SKM-1 (cell line): ENCODE data around the gene GARS1.
"Not testable (repeated sequence)": the region's sequence is repeated elsewhere in the genome, so short reads cannot be mapped to it uniquely, and the experiment has no call there.

Experiments used
- DNase-seq: peaks from one replicate; lab custom pipeline; 2025; ENCODE audit not compliant: unreplicated experiment; lab: John Stamatoyannopoulos, UW

Gene GARS1, protein sequence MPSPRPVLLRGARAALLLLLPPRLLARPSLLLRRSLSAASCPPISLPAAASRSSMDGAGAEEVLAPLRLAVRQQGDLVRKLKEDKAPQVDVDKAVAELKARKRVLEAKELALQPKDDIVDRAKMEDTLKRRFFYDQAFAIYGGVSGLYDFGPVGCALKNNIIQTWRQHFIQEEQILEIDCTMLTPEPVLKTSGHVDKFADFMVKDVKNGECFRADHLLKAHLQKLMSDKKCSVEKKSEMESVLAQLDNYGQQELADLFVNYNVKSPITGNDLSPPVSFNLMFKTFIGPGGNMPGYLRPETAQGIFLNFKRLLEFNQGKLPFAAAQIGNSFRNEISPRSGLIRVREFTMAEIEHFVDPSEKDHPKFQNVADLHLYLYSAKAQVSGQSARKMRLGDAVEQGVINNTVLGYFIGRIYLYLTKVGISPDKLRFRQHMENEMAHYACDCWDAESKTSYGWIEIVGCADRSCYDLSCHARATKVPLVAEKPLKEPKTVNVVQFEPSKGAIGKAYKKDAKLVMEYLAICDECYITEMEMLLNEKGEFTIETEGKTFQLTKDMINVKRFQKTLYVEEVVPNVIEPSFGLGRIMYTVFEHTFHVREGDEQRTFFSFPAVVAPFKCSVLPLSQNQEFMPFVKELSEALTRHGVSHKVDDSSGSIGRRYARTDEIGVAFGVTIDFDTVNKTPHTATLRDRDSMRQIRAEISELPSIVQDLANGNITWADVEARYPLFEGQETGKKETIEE

DNA sequence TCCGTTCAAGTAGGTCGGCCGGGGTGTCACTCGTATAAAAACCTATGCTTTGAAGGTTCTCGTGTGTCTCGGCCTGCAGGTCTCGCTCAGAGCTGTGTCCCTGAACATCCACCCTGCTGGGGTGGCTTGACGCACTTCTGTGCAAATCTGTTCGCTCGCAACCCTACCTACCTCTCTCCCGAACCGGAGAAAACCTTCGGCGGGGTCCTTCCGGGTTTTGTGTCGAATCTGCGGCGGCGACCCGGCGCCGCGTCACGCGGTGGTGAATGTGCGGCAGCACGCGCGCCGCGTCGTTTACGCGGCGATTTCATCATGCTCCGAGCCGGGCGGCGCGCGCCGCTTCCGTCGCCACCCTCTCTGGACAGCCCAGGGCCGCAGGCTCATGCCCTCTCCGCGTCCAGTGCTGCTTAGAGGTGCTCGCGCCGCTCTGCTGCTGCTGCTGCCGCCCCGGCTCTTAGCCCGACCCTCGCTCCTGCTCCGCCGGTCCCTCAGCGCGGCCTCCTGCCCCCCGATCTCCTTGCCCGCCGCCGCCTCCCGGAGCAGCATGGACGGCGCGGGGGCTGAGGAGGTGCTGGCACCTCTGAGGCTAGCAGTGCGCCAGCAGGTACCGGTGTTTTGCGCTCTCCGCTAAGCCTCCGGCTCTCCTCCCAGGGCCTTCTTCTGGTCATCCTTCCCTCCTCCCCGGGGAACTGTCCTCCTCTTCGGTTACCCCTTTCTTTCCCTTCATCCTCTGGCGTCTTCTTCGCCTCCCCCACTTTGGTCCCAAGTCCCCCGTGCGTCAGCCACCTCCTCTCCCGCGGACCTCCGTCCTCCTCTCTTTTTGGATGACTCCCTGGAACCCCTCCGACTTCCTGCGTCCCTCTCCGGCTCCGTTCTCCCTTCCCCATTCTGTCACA, at the start of gene GARS1:
GARS1 (plus strand) TSS at position 339 of the 896 bp plus-strand sequence; CDS start at position 383, 44 bp downstream.
- DNase-seq: peak; percentile 73

DNA sequence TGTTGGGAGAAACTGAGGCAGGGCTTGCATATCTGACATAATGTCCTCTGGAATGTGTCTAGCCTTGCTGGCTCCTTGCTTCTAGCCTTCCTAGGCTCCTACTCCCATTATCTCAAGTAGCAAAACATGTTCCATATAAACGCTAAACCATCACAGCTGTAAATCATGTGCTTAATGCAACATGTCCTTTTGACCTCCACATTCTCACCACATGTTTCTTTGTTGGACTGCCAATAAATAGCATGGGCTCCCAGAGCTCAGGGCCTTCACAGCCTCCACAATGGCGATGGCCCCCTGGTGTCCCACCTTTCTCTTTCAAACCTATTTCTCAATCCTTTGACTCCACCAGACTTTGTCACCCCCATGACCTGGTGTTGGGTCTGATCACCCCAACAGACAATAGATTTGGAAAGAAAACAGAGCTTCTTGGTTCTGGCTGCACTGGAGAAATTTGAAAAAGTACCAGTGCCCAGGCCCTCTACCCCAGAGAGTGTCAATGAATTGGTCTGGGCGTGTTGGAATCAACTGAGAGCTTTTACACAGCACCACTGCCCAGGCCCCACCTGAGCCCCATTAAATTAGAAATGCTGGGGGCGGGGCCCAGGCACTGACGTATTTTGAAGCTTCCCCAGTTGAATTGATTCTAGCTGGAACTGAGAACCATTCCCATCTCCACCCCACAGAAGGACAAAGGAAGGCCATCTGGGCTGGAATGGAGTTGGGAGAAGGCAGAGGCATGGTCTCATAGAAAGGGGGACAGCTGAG, 48.7 kb upstream of the GARS1 start:
- no peak for DNase-seq

DNA sequence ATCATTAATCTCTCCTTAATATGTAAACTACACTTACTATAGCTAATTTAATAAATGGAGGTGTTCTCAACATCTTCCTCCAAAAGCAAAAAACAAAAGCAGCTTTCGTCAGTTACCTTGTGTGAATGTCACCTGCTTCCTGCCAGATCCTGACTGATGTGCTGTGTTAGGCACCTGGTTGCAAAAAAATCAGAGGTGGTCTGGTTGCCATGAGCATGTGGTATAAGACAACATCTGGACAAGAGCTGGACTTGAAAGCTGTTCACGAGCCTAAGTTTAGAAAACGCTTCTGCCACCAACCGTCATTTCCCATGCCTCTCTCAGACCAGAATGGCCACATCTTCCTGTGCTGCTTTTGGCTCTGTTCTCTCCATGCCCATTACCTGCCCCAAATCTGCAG, 48.1 kb upstream of the GARS1 start:
- DNase-seq: no peak

DNA sequence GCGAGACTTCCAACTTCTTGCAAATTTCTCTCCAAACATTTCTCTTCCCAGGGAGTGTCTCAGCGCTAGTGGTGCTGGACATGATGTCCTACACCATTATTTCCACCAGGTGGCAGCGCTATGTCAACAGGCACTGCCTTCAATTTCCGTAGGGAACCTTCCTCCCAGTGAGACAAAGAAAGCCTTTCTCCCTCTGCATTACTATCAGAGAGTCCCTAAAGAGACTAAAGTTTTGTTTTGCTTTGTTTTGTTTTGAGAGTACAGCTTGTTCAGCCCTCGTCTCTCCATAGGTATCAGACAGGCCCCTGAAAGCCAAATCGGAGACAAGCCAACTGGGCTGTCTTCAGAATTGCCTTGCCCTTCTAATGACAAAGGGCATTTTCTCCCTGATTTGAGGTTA, 45.8 kb upstream of the GARS1 start:
- DNase-seq: peak; percentile 17

DNA sequence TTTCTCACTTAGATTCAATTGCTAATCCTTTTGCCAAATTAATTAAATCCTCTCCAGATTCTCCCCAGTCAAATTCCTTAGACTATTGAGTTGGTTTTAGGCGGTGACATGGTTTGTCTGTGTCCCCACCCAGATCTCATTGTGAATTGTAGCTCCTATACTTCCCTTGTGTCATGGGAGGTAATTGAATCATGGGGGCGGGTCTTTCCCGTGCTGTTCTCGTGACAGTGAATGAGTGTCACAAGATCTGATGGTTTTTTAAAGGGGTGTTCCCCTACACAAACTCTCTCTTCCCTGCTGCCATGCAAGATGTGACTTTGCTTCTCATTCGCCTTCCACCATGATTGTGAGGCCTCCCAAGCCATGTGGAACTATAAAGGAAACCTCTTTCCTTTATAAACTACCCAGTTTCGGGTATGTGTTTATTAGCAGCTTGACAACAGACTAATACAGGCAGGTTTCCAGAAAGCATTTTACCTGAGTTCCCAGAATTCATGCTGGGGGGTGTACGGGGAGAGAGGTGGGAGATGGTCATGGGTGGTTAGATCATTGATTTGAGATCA, 44.7 kb upstream of the GARS1 start:
- DNase-seq: no peak

DNA sequence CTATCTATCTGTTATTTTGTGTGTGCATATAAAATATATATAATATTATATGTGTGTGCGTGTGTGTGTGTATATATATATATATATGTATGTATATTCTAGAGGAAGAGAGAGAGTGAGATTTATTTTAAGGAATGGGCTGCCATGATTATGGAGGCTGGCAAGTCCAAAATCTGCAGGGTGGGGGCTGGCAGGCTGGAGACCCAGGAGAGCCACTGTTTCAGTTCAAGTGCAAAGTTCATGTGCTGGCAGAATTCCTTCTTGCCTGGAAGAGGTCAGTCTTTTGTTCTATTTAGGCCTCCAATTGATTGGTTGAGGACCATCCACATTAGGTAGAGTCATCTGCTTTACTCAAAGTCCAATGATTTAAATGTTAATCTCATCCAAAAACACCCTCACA, 42.3 kb upstream of the GARS1 start:
- no peak for DNase-seq

DNA sequence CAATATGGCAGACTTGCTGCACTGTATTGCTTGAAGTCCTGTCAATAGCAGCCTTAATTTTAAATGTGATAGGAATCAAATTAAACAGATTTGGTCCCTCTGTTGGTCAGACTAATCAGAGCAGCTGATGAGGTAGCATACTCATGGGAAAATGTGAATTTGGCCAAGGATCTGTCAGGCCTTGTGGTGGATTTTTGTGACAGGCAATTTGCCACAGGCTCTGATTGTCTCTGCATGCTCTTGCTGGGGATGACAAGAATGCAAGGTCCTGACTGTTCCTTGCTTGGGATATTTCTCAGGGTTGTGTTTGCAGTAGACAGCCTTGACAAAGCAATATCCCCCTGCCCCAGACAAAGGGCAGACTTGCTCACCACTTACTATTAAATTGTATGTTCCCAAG, 41.5 kb upstream of the GARS1 start:
- DNase-seq: no peak

DNA sequence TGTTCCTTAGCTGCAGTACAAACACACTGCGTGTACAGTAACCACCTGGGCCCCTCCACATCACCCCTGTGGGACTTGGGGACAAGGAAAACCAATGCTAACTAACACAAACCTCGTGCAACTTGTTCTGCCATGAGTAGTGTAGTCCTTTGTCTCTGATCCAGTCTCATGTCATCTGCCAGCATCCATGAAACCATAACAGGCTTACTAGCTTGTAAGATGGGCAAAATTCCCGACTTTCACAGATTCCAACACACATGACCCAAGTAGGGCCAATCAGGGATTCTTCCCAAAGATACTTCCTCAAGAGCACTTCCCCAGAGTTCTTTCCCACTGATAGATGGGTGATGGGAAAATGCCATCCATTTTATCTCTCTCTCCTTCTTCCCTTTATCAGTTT, 41.1 kb upstream of the GARS1 start:
- DNase-seq: no peak

DNA sequence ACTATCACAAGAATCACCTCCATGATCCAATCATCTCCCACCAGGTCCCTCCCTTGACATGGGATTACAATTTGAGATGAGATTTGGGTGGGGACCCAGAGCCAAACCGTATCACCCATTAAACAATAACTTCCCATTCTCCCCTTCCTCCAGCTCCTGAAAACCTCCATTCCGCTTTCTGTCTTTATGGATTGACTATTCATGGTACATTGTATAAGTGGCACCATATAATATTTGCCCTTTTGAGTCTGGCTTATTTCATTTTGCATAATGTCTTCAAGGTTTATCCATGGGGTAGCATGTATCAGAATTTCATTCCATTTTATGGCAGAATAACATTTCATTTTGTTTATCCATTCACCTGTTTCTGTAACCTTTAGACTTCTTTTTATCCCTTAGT, 39.2 kb upstream of the GARS1 start:
- DNase-seq: no peak

DNA sequence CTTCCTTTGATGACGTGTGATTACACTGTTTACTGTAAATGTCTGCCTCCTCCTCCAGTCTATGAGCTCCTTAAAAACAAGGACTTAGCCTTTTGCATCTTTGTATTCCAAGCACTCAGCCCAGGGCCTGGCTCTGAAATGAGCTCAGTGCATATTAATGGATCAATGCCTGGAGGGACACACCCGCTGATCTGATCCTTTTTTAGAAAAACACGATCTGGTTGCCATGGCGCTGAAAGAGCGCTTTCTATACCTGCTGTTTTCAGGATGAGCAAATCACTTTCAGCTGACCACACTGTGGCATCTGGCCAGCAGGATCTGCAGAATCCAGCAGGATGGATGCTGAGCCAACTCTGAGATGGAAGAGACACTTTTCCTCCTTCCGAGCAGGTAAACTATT, 37.8 kb upstream of the GARS1 start:
- no peak for DNase-seq

DNA sequence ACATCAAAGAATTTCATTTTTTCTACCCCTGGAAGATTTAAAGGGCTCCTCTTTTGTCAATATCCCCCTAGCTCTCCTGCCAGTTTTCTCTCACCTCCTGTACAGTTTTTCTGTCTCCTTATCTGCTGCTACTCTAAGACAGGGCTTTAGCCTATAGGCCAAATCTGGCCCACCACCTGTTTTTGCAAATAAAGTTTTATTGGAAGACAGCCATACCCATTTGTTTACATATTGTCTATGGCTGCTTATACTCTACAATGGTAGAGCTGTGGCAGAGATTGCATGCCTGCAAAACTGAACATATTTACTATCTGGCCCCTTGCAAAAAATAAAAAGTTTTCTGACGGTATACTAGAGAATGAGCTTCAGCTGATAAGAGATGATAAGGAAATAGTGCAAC, 37.4 kb upstream of the GARS1 start:
- no peak for DNase-seq

DNA sequence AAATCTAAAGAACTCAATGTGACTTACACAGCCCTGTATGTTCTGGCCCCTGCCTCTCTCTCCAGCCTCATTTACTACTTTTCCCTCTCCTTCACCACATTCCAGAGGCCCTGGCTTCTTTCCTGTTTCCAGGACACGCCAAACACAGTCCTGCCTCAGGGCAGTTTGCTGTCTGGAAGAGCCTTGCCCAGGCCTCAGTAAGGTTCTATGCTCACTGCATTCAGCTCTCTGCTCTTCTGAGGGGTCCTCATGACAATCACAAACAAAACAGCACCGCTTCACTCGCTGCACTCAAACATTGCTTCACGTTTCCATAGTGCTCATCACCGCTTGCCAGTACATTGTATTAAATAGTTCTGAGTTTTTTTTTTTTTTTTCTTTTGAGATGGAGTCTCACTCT, 35.1 kb upstream of the GARS1 start:
- no peak for DNase-seq

DNA sequence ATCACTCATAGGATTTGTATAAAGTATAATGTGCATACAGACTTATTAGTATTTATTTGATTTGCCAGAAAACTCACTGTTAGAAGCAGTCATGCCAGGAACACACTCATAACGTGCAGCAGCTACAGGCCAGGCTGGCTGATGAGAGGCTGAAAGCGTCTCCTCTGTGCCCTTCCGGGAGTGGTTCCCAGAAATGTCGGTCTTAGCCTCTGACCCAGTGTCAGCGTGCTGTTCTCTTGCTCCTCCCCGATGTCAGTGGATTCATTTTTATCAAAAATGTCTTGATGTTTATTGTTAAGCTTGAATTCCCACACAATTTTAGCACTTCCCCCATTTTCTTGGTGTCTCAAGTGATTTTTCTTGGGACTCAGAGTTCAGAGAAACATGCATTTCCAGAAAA, 33.3 kb upstream of the GARS1 start:
- no peak for DNase-seq

DNA sequence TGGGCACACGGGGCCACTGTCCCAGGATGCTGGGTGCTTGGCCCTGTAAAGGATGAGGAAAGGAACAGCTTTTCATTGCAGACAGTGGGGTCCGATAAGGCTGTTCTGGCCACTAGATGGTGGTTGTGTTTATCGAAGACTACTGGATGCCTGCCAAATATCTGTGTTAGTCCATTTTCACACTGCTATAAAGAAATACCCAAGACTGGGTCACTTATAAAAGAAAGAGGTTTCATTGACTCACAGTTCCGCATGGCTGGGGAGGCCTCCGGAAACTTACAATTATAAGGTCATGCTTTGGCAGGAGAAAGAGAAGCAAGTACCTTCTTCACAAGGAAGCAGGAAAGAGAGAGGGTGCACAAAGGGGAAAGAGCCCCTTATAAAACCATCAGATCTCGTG, 32.2 kb upstream of the GARS1 start:
- DNase-seq: no peak

DNA sequence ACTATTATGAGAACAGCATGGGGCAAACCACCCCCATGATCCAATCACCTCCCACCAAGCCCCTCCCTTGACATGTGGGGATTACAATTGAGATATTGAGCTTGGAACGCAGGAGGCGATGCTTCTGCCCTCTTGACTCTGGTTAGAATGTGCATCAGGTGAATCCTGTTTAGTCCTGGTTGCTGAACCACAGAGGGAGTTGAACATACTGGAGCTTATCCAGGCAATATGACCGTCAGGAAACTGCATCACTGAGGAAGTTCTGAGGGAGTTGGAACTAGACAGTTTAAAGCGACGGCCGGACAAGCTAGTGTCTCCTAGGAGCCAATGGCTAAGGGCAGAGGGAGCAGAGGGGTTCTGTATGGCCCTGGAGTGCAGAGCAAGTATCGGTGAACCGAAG, 31.8 kb upstream of the GARS1 start:
- DNase-seq: no peak

DNA sequence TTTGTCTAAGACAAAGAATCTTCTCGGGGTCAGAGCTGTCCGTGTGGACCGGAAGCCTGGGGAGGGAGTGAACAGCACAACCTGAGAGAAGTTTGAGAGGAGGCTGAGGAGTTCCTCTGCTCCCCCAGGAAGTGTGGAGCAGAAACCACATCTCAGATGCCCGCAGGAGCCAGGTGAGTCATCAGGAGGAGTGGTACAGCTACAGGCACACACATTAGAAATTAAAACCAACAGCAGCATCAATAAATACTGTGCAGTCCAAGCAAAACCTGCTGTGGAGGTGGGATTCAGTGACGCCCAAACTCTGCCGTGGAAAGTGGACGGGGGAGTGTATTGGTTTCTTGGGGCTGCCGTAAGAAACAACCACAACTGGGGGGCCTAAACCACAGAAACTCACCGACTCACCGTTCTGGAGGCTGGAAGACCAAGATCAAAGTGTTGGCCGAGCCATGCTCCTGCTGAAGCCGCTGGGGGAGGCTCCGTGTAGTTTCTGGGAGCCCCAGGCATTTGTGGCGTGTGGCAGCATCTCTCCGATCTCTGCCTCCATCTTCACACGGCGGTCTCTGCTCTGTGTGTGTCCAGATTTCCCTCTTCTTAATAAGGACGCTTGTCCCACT, 31.2 kb upstream of the GARS1 start:
- no peak for DNase-seq

DNA sequence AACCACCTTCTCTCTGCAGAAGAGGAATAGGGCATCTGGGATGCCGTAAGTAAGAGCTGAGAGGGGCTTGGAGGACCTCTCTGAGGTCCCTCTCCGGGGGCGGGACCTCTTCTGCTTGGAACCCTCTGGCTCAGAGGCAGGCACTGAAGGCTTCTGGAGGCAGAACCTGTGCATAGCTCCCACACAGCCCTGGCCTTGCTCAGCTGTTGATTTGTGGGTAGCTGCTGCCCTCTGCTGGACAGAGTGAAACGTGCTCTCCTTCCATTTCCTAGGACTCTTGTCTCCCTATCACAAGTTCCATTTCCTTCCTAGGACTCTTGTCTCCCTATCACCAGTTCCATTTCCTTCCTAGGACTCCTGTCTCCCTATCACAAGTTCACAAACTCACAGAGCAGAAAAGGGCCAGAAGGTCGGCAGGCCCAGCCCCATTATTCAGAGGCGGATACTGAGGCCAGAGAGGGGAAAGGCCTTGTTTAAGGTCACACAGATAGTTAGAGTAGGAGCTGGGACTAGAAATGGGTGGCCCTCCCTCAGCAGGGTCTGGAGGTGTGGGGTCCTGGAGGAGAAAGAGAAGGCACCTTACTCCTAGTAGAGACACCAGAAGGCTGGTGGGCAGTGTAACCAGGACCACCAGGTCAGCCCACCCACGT, 30.3 kb upstream of the GARS1 start:
- peak; percentile 36 for DNase-seq

DNA sequence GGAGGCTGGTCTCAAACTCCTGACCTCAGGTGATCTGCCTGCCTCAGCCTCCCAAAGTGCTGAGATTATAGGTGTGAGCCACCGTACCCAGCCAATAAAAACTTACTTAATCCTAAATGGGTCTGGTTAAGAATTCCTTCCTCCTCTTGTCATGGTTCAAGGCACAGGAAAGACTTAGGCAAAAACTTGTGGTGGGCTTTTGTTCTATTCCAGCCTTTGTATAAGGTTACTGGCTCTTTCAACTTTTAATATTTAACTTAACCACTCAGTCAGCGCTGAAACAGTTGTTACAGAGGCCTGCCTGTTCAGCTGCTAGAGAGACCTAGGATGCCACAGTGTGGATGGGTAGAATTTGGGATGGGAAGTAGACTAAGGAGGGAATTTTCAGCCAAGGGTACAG, 28.1 kb upstream of the GARS1 start:
- DNase-seq: no peak

DNA sequence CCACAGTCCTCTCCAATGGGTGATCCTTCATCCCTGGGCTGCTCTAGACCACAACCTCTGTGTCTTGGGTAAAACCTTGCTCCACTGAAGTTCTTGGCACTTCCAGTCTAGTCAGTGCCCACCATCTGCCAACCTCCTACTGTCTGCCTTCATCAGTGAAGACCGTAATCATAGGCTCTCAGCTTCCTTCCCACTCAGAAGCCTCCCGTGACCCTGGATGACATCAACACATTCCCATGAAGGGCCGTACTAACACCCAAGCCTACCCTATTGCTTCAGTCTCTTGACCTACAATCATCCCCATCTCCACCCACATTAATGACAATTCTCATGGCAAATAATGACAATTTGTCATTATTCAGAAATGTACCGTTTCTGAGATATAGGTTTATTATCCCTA, 27.6 kb upstream of the GARS1 start:
- no peak for DNase-seq

DNA sequence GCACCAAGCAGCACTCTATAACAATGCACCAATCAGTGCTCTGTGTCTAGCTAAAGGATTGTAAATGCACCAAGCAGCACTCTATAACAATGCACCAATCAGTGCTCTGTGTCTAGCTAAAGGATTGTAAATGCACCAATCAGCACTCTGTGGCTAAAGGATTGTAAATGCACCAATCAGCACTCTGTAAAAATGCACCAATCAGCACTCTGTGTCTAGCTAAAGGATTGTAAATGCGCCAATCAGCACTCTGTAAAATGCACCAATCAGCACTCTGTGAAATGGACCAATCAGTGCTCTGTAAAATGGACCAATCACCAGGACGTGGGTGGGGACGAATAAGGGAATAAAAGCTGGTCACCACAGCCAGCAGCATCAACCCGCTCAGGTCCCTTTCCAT, 24.4 kb upstream of the GARS1 start:
- DNase-seq: not testable (repeated sequence)
